ACC112 (cell line): ENCODE measurements around the gene SPTLC3.

Source experiments
- H2AFZ ChIP-seq: fragments of 200-600 bp; sonication (generic); one replicate; pipeline ENCODE4 v1.6.0; 2017; ENCODE audit warnings: antibody characterized with exemption, low read length; ENCODE audit not compliant: unreplicated experiment
- H3K27ac ChIP-seq: fragments of 200-600 bp; sonication (generic); 2 replicates; pipeline ENCODE4 v1.5.1; 2014; ENCODE audit warnings: low read depth, mild to moderate bottlenecking, antibody characterized with exemption, low read length, moderate library complexity
- H3K27me3 ChIP-seq: fragments of 200-600 bp; sonication (generic); 2 replicates; pipeline ENCODE4 v1.6.1; 2014; ENCODE audit warnings: mild to moderate bottlenecking, antibody characterized with exemption, low read length, moderate library complexity, mixed read lengths; ENCODE audit not compliant: insufficient read depth
- H3K36me3 ChIP-seq: fragments of 200-600 bp; sonication (generic); 2 replicates; pipeline ENCODE4 v1.6.1; 2016; ENCODE audit warnings: mild to moderate bottlenecking, antibody characterized with exemption, low read length, moderate library complexity, mixed read lengths; ENCODE audit not compliant: insufficient read depth
- H3K4me1 ChIP-seq: fragments of 200-600 bp; sonication (generic); one replicate; pipeline ENCODE4 v1.6.1; 2016; ENCODE audit warnings: low read length, mixed read lengths; ENCODE audit not compliant: insufficient read depth, unreplicated experiment, control insufficient read depth
- H3K4me3 ChIP-seq: fragments of 200-600 bp; sonication (generic); 2 replicates; pipeline ENCODE4 v1.5.1; 2014; ENCODE audit warnings: mild to moderate bottlenecking, low read depth, low read length
- H3K79me2 ChIP-seq: fragments of 200-600 bp; sonication (generic); one replicate; pipeline ENCODE4 v1.6.0; 2016; ENCODE audit warnings: low read length; ENCODE audit not compliant: control insufficient read depth, unreplicated experiment, insufficient read depth

Gene SPTLC3

GRCh38 chr20:13117200-13117599 is 108.4 kb downstream of the SPTLC3 start:
- H3K27me3 ChIP-seq, result no peaks in the 10 kb centered on the region
- H3K27ac ChIP-seq, result no peak overlapping the region
- no peaks in the 10 kb centered on the region for H3K36me3 ChIP-seq
- no peaks in the 10 kb centered on the region for H3K79me2 ChIP-seq
- no peak overlapping the region for H3K4me3 ChIP-seq
- H2AFZ ChIP-seq, result no peak overlapping the region
- no peaks in the 10 kb centered on the region for H3K4me1 ChIP-seq

- Histone ChIP-seq H3K27ac (no peak overlapping the region), H2AFZ (no peak overlapping the region), H3K4me1 (no peaks in the 10 kb centered on the region), H3K27me3 (no peaks in the 10 kb centered on the region), H3K4me3 (no peak overlapping the region), H3K36me3 (no peaks in the 10 kb centered on the region), H3K79me2 (no peaks in the 10 kb centered on the region)
These were observed 109.9 kb downstream of the SPTLC3 start for GRCh38 chr20:13118676-13119075.

- no peaks in the 10 kb centered on the region for H3K36me3 ChIP-seq
- no peak overlapping the region for H3K4me3 ChIP-seq
- H2AFZ ChIP-seq, result no peak overlapping the region
- no peaks in the 10 kb centered on the region for H3K27me3 ChIP-seq
- no peaks in the 10 kb centered on the region for H3K4me1 ChIP-seq
- no peak overlapping the region for H3K27ac ChIP-seq
- H3K79me2 ChIP-seq, result no peaks in the 10 kb centered on the region
These were observed 110.8 kb downstream of the SPTLC3 start for GRCh38 chr20:13119583-13119982.

GRCh38 chr20:13120471-13120870 is 111.7 kb downstream of the SPTLC3 start:
- Histone ChIP-seq H3K4me1 (no peaks in the 10 kb centered on the region), H3K79me2 (no peaks in the 10 kb centered on the region), H2AFZ (no peak overlapping the region)

GRCh38 chr20:13121840-13122515 is 113.2 kb downstream of the SPTLC3 start:
- Histone ChIP-seq H3K36me3 (no peaks in the 10 kb centered on the region), H3K4me1 (no peaks in the 10 kb centered on the region), H2AFZ (no peak overlapping the region), H3K27ac (no peak overlapping the region), H3K4me3 (no peak overlapping the region), H3K27me3 (no peaks in the 10 kb centered on the region), H3K79me2 (no peaks in the 10 kb centered on the region)

More at GRCh38 chr20:13120471-13120870, 111.7 kb downstream of the SPTLC3 start:
- H3K27me3 ChIP-seq, result no peaks in the 10 kb centered on the region
- no peak overlapping the region for H3K27ac ChIP-seq
- no peak overlapping the region for H3K4me3 ChIP-seq
- no peaks in the 10 kb centered on the region for H3K36me3 ChIP-seq

GRCh38 chr20:13125486-13125885 is 116.7 kb downstream of the SPTLC3 start:
- no peak overlapping the region for H3K4me3 ChIP-seq
- H3K4me1 ChIP-seq, result no peaks in the 10 kb centered on the region
- H3K27me3 ChIP-seq, result no peaks in the 10 kb centered on the region
- H3K27ac ChIP-seq, result no peak overlapping the region
- H3K36me3 ChIP-seq, result peaks cover 7% of the 10 kb centered on the region; the same call in 1 of the 2 replicates
- H2AFZ ChIP-seq, result no peak overlapping the region
- H3K79me2 ChIP-seq, result no peaks in the 10 kb centered on the region

GRCh38 chr20:13128173-13128572 is 119.4 kb downstream of the SPTLC3 start:
- Histone ChIP-seq H3K27ac (no peak overlapping the region), H3K4me1 (no peaks in the 10 kb centered on the region), H3K4me3 (no peak overlapping the region), H3K27me3 (no peaks in the 10 kb centered on the region), H2AFZ (no peak overlapping the region), H3K79me2 (no peaks in the 10 kb centered on the region), H3K36me3 (peaks cover 7% of the 10 kb centered on the region; the same call in 1 of the 2 replicates)

- no peak overlapping the region for H2AFZ ChIP-seq
These were observed 121.4 kb downstream of the SPTLC3 start for GRCh38 chr20:13130061-13130706.

GRCh38 chr20:13130707-13131103 is 121.9 kb downstream of the SPTLC3 start:
- no peaks in the 10 kb centered on the region for H3K27me3 ChIP-seq
- no peaks in the 10 kb centered on the region for H3K79me2 ChIP-seq
- peaks cover 7% of the 10 kb centered on the region; the same call in 1 of the 2 replicates for H3K36me3 ChIP-seq
- H3K4me3 ChIP-seq, result no peak overlapping the region
- H2AFZ ChIP-seq, result no peak overlapping the region
- no peak overlapping the region for H3K27ac ChIP-seq
- H3K4me1 ChIP-seq, result no peaks in the 10 kb centered on the region

More at GRCh38 chr20:13130061-13130706, 121.4 kb downstream of the SPTLC3 start:
- H3K27ac ChIP-seq, result no peak overlapping the region
- no peaks in the 10 kb centered on the region for H3K4me1 ChIP-seq
- H3K36me3 ChIP-seq, result peaks cover 7% of the 10 kb centered on the region; the same call in 1 of the 2 replicates
- H3K79me2 ChIP-seq, result no peaks in the 10 kb centered on the region
- no peak overlapping the region for H3K4me3 ChIP-seq
- no peaks in the 10 kb centered on the region for H3K27me3 ChIP-seq

GRCh38 chr20:13131688-13132087 is 122.9 kb downstream of the SPTLC3 start:
- Histone ChIP-seq H3K79me2 (no peaks in the 10 kb centered on the region), H3K27me3 (no peaks in the 10 kb centered on the region), H3K4me3 (no peak overlapping the region), H3K4me1 (no peaks in the 10 kb centered on the region), H3K27ac (no peak overlapping the region), H3K36me3 (peaks cover 7% of the 10 kb centered on the region; the same call in 1 of the 2 replicates), H2AFZ (no peak overlapping the region)
